Measurements from ENCODE around the gene RPS14.

GRCh38 chr5:150461231-150461630 is 11.7 kb upstream of the RPS14 start:
- TF ChIP-seq CTCF (conservative IDR thresholded peaks at IDR 0.05; ENCODE audit: low read length) (no peak), EZH2phosphoT487 (IDR thresholded peaks at IDR 0.05; ENCODE audit: borderline replicate concordance) (no peak)

Data from Loucy (cell line).